ENCODE data around the gene ADD1.

ADD1 gene

DNA sequence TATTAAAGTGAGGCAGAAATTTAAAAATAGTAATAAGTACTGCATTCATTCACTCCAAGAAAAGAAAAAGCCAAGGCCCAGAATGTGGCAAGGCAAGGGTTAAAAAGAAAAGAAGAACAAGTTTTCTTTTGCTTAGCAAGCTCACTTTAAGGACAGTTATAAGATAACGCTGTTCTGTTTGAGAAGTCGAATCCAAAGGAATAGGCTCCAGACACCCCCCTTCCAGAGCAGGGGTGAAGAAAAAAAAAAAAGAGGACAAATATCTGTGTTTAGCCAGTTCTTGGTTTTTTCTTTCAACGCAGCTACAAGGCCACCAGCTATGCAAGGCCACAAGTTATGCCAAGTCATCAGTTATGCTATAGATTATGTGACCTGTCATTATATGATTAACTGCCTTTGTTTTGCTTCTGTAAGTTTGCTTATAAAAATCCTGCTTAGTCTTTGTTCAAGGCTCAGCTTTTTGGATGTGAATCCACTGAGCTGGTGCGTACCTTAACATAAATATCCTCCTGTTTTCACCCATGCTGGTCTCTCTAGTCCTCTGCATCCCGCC, 121.1 kb downstream of the ADD1 start:
- DNase-seq (ENCODE audit: low read depth): no peak
- no peak overlapping the region; the same call in 1 of the 2 replicates for H3K4me3 ChIP-seq (ENCODE audit: low read depth, low read length)
- TF ChIP-seq, protein P1, sequence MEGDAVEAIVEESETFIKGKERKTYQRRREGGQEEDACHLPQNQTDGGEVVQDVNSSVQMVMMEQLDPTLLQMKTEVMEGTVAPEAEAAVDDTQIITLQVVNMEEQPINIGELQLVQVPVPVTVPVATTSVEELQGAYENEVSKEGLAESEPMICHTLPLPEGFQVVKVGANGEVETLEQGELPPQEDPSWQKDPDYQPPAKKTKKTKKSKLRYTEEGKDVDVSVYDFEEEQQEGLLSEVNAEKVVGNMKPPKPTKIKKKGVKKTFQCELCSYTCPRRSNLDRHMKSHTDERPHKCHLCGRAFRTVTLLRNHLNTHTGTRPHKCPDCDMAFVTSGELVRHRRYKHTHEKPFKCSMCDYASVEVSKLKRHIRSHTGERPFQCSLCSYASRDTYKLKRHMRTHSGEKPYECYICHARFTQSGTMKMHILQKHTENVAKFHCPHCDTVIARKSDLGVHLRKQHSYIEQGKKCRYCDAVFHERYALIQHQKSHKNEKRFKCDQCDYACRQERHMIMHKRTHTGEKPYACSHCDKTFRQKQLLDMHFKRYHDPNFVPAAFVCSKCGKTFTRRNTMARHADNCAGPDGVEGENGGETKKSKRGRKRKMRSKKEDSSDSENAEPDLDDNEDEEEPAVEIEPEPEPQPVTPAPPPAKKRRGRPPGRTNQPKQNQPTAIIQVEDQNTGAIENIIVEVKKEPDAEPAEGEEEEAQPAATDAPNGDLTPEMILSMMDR (IDR thresholded peaks at IDR 0.05; ENCODE audit: low read depth, low read length, missing control alignments): no peak

DNA sequence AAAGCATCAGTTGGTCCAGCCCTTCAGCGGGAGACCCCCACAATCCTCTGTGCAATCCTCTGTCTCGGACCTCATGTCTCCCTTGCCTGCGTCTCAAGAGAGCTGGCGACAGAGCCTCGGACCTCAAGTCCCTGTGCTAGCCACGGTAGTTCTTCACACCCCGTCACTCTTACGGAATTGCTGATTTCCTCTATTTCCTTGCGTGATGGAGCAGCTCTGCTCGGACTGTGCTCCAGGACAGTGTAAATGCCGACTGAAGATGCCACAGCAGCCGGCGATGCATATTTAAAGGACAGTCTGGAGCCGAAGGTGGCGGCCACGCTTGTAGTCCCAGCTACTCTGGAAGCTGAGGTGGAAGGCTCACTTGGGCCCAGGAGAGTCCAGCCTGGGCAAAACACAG, 121.6 kb downstream of the ADD1 start:
- DNase-seq (ENCODE audit: low read depth): no peak
- no peak overlapping the region for H3K4me3 ChIP-seq (ENCODE audit: low read depth, low read length)
- TF ChIP-seq, protein P1 (IDR thresholded peaks at IDR 0.05; ENCODE audit: low read depth, low read length, missing control alignments): no peak

DNA sequence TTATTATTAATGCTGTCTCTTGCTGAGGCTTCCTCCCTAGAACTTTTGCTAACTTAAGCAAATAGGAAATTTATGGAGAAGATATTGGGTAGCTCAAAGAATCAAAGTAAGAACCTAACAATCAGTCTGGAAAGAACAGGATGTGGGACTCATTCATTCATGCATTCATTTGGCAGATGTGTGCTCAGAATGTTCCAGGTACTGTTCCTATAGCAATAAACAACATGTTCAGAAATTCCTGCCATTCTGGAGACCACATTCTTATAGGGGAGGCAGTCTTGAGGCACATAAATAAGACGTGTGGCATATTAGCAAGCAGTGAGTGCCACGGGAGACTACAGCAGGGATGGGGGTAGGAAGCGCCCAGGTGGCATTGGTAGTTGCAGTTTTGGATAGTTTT, 124.7 kb downstream of the ADD1 start:
- TF ChIP-seq, protein P1 (IDR thresholded peaks at IDR 0.05; ENCODE audit: low read depth, low read length, missing control alignments): no peak
- DNase-seq (ENCODE audit: low read depth): no peak
- H3K4me3 ChIP-seq (ENCODE audit: low read depth, low read length): no peak overlapping the region

DNA sequence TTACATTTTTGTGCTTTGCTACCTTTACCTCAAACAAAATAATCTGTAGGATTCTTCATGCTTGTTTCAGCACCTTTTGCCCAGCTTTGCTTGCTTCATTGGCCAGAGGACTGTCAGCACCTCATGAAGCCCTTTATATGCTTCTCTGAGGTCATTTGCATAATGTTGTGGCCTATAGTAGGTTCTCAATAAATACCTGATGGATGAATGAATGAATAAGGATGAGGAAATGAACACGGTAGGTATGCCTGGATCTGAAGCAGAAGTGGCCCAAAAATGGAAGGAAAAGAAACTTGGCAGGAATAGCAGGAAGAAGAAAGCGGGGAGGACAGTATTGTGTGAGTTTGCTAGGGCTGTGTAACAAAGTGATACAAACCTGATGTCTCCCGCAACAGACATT, 127.6 kb downstream of the ADD1 start:
- TF ChIP-seq, protein P1 (IDR thresholded peaks at IDR 0.05; ENCODE audit: low read depth, low read length, missing control alignments): no peak
- DNase-seq (ENCODE audit: low read depth): no peak
- no peak overlapping the region for H3K4me3 ChIP-seq (ENCODE audit: low read depth, low read length)

DNA sequence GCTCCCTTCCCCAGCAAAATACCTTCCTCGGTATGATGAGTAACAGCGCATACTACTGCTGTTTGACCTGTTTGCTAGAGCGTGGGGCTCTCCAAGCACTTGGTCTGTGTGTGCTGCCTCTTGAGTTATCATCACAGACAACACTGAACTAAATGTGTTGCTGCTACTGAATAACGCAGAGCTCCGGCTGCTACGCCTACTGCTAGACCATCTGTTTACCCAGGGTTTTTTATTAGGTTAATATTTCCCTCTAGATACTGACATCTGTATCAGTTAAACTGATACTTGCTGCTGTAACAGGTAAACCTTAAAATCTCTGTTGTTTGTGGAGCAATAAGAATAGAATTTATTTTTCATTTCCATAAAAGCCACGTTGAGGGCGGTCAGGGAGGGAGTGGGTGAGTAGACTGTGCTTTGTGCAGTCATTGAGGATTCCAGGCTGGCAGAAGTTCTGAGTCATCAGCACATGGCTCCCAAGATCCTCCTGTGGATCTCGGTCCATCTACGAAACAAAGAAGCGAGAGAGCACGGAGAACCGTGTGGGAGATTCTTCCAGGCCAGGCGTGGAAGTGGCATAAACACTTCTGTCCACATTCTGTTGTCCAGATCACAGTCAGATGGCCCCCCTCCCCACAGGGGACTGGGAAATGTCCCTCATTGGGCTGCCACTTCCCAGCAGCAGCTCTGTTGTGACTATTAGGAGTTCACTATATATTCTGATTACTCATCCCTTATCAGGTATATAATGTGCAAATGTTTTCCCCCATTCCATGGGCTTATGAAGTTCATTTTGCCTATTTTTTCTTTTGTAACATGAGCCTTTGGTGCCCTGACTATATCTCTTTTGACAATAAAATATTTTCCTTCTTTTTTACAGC, 133.8 kb downstream of the ADD1 start:
- DNase-seq (ENCODE audit: low read depth): no peak
- TF ChIP-seq, protein P1 (IDR thresholded peaks at IDR 0.05; ENCODE audit: low read depth, low read length, missing control alignments): no peak
- no peak overlapping the region for H3K4me3 ChIP-seq (ENCODE audit: low read depth, low read length)

Data from GM12864 (cell line).